ENCODE results near the gene CKS1B. TPM values are rescaled to one million over a fixed set of nuclear protein-coding genes. Genes with fewer than 3 reads are reported as not detected.
"Not testable (repeated sequence)": the region's sequence is repeated elsewhere in the genome, so short reads cannot be mapped to it uniquely, and the experiment has no call there.

Gene CKS1B
- total RNA-seq, 4 donors from 2014 or later, result 34.9 to 72.8 (median 55.3) TPM

DNA sequence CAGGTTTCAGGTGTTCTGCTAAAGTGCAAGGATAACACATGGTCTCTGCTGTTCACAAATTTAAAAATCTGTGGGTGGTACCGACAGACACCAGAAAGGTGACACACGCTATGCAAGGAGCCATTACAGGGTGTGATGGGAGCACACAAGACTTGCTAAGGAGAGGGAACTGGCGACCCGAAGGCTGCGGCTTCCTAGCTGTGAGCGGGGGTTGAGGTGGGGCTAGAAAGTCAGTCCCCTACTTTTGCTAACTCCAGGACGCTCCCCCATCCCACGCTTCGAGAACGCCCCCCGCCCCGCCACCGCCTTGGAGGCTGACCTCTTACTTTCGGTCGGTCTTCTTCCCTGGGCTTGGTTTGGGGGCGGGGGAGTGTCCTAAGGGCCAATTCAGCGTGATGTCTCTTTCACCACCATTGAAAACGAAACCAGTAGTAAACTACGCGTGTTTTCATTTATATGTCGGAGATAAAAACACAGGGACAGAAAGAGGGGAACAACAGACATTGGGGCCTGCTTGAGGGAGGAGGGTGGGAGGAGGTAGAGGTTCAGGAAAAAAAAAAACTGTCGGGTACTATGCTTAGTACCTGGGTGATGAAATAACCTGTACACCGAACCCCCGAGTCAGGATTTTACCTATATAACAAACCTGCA is 1.1 kb downstream of the CKS1B start:
- H3K36me3 ChIP-seq, result peaks cover 0 to 27% (median 0%) of the 10 kb centered on the region in 3 donors
- DNase-seq, result no peak
- peak in 1 of 4 donors; percentile 33 for TF ChIP-seq POLR2A (IDR thresholded peaks at IDR 0.05)
- TF ChIP-seq CTCF (IDR thresholded peaks at IDR 0.05), result no peak
- H3K27me3 ChIP-seq, result no peaks in the 10 kb centered on the region
- H3K27ac ChIP-seq, result peak overlapping the region; percentile 96 to 99 (median 98)
- peaks cover 26 to 54% (median 33%) of the 10 kb centered on the region in 3 donors for H3K4me1 ChIP-seq
- peak overlapping the region; percentile 53 to 79 (median 64) for H3K4me3 ChIP-seq
- WGBS, 2 donors, result 0 to 1% methylated on average over 13 to 20 of the region's 24 CpGs
- intact Hi-C loops (cut with DNase I), result no loop called here
- H3K9me3 ChIP-seq, result no peaks in the 10 kb centered on the region

DNA sequence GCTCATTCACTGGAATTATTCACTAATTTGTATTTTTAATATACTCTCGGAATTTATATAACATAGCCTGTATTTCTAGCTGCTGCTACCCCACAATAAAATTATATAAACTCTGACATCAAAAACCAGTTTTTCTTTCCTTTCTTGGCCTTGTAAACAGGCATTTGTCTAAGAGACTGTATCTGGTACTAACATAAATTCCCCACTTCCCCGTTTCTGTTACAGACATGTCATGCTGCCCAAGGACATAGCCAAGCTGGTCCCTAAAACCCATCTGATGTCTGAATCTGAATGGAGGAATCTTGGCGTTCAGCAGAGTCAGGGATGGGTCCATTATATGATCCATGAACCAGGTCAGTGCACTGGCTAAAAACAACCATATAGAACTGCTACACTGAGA is 3.3 kb downstream of the CKS1B start:
- intact Hi-C loops (cut with DNase I); H3K27me3 ChIP-seq; H3K4me3 ChIP-seq; DNase-seq; H3K9me3 ChIP-seq; H3K27ac ChIP-seq: not testable (repeated sequence)
- WGBS, 2 donors, result 42 to 50% methylated on average over 2 to 3 of the region's 3 CpGs
- Histone ChIP-seq H3K4me1 (peaks cover 10 to 38% (median 19%) of the 10 kb centered on the region in 3 donors), H3K36me3 (peaks cover 0 to 29% (median 0%) of the 10 kb centered on the region in 3 donors)

GRCh38 chr1:154978360-154978759 is 3.9 kb downstream of the CKS1B start:
- no peak for DNase-seq
- WGBS, 2 donors, result 91 to 100% methylated on average over 3 of the region's 3 CpGs
- Histone ChIP-seq H3K36me3 (peaks cover 0 to 29% (median 0%) of the 10 kb centered on the region in 3 donors), H3K4me3 (no peak overlapping the region), H3K9me3 (no peaks in the 10 kb centered on the region), H3K27me3 (no peaks in the 10 kb centered on the region), H3K27ac (no peak overlapping the region), H3K4me1 (peaks cover 6 to 34% (median 14%) of the 10 kb centered on the region in 3 donors)
- intact Hi-C loops (cut with DNase I), result no loop called here
- no peak for TF ChIP-seq POLR2A (IDR thresholded peaks at IDR 0.05)
- no peak for TF ChIP-seq CTCF (IDR thresholded peaks at IDR 0.05)

- intact Hi-C loops (cut with DNase I), result no loop called here
- H3K9me3 ChIP-seq, result no peaks in the 10 kb centered on the region
- no peaks in the 10 kb centered on the region for H3K27me3 ChIP-seq
- DNase-seq, result no peak
- TF ChIP-seq POLR2A (IDR thresholded peaks at IDR 0.05) (no peak), CTCF (IDR thresholded peaks at IDR 0.05) (no peak)
- peaks cover 15 to 41% (median 17%) of the 10 kb centered on the region in 3 donors for H3K4me1 ChIP-seq
- peak overlapping the region; percentile 35 to 88 (median 74) for H3K27ac ChIP-seq
- 67 to 70% methylated on average over 6 of the region's 6 CpGs for WGBS, 2 donors
- peaks cover 0 to 38% (median 0%) of the 10 kb centered on the region in 3 donors for H3K36me3 ChIP-seq
- H3K4me3 ChIP-seq, result peak overlapping the region in 3 of 4 donors; percentile 63 to 76 (median 71)
Measured at GRCh38 chr1:154982341-154982740, 7.9 kb downstream of the CKS1B start.

- Histone ChIP-seq H3K27me3 (no peaks in the 10 kb centered on the region), H3K4me1 (peaks cover 15 to 45% (median 17%) of the 10 kb centered on the region in 3 donors), H3K4me3 (peak within 1 kb of the TSS; percentile 45 to 76 (median 67)), H3K27ac (peak within 1 kb of the TSS; percentile 66 to 88 (median 85)), H3K9me3 (no peaks in the 10 kb centered on the region), H3K36me3 (peaks cover 0 to 40% (median 6%) of the 10 kb centered on the region in 3 donors)
- peak in 2 of 4 donors; percentile 54 to 85 for TF ChIP-seq POLR2A (IDR thresholded peaks at IDR 0.05)
- peak in 1 of 6 experiments; percentile 4 for TF ChIP-seq CTCF (IDR thresholded peaks at IDR 0.05)
- WGBS, 2 donors, result 0% methylated on average over 20 to 24 of the region's 26 CpGs
- peak; percentile 97 for DNase-seq
- intact Hi-C loops (cut with DNase I), result no loop called here
Measured at GRCh38 chr1:154982897-154983648, 8.6 kb downstream of the CKS1B start, which contains the start of gene FLAD1. TSS of gene FLAD1 (plus strand) at chr1:154983344. CDS start at chr1:154983695, 351 bp downstream.
